ENCODE data around the gene SLC12A8.

DNA sequence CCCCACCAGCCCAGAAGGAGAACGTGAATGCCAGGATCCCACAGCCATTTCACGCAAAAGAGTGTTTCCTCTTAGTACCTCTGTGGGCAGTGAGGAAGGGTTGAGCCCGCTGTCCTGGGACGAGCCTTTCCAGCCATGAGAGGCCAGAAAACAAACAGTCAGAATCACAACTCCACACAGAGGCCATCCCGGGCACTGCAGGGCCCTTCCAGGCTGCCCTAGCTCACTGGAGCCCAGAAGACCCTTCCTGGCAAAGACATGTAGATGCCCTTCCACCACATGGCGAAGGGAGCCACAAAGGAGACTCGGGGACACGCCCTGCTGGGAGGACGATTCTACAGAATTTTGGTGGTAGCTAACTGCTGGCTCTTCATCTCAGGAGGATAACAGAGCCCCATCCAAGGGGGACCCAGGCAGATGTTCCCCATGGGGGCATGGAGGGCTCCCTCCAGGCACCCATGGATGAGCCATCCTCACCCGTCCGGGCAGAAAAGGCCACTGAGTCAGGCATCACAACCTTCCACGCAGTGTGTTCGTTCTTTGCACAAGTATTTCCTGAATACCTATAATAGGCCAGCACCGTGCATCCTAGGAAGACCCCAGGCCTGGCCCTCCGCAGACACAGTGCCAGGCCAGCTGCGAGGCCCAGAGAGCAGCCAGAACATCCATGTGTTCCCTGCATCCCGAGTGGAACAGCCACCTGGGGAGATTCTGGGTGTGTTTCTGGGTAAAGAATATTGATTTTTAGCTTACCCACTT is 47.2 kb downstream of the SLC12A8 start:
- TF ChIP-seq, protein P1, sequence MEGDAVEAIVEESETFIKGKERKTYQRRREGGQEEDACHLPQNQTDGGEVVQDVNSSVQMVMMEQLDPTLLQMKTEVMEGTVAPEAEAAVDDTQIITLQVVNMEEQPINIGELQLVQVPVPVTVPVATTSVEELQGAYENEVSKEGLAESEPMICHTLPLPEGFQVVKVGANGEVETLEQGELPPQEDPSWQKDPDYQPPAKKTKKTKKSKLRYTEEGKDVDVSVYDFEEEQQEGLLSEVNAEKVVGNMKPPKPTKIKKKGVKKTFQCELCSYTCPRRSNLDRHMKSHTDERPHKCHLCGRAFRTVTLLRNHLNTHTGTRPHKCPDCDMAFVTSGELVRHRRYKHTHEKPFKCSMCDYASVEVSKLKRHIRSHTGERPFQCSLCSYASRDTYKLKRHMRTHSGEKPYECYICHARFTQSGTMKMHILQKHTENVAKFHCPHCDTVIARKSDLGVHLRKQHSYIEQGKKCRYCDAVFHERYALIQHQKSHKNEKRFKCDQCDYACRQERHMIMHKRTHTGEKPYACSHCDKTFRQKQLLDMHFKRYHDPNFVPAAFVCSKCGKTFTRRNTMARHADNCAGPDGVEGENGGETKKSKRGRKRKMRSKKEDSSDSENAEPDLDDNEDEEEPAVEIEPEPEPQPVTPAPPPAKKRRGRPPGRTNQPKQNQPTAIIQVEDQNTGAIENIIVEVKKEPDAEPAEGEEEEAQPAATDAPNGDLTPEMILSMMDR (conservative IDR thresholded peaks at IDR 0.05; ENCODE audit: low read length), result peak; percentile 55
- no peak for TF ChIP-seq EZH2phosphoT487 (IDR thresholded peaks at IDR 0.05; ENCODE audit: borderline replicate concordance)

Measured in Loucy (cell line).